AG10803 (cell line): Measurements from ENCODE around the gene C16orf74.
A peak's percentile ranks its signal among the peaks of the same experiment; 100 is the strongest.

Experiments
- DNase-seq: peaks from one replicate; pipeline ENCODE4 v3.0.0; 2010; ENCODE audit warnings: low read depth
- H3K4me3 ChIP-seq: 2 replicates; pipeline ENCODE4 v1.5.1; 2011; ENCODE audit warnings: mild to moderate bottlenecking, low read length, control low read depth
- TF ChIP-seq, protein P1 (sequence below): conservative IDR thresholded peaks from 2 replicates; pipeline ENCODE4 v1.5.1; 2011; ENCODE audit warnings: mild to moderate bottlenecking, low read length, control low read depth, inconsistent platforms

The C16orf74 gene

DNA sequence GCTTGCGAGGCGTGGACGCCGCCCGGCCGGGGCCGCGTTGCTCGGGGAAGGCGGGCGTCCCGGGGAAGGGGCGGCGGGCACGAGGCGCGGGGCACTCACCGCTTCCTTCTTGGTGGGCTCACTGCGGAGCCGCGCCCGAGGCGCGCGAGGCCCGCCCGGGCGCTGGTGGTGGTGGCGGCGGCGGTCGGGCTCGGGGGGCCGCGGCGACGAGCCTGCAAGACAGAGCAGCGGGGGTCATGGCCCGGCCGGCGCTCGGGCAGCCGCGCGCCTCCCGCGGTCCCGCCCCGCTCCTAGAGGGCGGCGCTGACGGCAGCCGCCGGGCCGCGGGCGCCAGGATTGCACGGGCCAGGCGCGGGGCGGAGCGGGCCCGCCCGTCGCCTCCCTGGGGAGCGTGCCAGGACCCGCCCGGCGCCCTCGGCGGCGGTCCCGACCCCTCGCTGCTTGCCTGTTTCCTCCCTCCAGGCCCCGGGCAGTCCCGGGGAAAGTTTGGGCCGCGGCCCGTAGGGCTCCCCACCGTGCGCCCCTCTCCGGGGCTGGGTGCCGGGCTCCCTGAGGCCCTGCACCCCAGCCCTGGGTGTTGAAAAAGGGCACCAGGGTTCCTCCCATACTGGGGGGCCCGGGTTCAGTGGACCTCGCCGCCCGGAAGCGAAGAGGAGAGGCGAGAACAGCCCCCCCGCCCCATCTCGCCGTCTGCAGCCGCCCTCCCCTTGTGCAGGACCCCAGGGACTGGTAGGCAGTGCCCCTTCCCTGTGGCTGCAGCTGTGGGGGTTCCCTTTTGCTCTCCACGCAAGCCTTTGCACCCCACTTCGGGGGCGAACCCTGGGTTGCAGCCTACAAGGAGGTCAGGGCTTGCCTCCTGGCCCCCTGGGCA lies at the start of gene C16orf74:
Gene C16orf74 (minus strand): TSS at position 270 of the 871 bp plus-strand sequence. CDS start 15,879 bp downstream, outside the sequence.
- peak; percentile 36 for DNase-seq
- H3K4me3 ChIP-seq: peak within 1 kb of the TSS; percentile 62
- TF ChIP-seq, protein P1, sequence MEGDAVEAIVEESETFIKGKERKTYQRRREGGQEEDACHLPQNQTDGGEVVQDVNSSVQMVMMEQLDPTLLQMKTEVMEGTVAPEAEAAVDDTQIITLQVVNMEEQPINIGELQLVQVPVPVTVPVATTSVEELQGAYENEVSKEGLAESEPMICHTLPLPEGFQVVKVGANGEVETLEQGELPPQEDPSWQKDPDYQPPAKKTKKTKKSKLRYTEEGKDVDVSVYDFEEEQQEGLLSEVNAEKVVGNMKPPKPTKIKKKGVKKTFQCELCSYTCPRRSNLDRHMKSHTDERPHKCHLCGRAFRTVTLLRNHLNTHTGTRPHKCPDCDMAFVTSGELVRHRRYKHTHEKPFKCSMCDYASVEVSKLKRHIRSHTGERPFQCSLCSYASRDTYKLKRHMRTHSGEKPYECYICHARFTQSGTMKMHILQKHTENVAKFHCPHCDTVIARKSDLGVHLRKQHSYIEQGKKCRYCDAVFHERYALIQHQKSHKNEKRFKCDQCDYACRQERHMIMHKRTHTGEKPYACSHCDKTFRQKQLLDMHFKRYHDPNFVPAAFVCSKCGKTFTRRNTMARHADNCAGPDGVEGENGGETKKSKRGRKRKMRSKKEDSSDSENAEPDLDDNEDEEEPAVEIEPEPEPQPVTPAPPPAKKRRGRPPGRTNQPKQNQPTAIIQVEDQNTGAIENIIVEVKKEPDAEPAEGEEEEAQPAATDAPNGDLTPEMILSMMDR: no peak

DNA sequence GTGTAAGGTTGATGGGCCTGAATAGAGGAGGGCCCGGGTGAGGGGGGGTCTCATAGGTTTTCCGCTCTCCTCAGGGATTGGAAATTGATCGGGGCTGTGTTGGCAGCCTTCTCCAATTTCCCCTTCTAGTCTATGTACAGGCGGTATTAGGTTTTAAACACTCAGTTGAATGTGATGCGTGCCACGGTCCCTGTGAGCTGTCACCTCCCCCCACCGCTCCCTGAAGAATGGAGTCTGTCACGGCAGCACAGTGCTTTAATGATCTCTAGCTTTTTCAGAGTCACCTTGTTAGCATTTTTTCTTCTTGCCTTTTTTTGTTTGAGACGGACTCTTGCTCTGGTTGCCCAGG lies 49.4 kb upstream of the C16orf74 start:
- TF ChIP-seq, protein P1: no peak
- H3K4me3 ChIP-seq: peak overlapping the region; percentile 94
- peak; percentile 27 for DNase-seq

DNA sequence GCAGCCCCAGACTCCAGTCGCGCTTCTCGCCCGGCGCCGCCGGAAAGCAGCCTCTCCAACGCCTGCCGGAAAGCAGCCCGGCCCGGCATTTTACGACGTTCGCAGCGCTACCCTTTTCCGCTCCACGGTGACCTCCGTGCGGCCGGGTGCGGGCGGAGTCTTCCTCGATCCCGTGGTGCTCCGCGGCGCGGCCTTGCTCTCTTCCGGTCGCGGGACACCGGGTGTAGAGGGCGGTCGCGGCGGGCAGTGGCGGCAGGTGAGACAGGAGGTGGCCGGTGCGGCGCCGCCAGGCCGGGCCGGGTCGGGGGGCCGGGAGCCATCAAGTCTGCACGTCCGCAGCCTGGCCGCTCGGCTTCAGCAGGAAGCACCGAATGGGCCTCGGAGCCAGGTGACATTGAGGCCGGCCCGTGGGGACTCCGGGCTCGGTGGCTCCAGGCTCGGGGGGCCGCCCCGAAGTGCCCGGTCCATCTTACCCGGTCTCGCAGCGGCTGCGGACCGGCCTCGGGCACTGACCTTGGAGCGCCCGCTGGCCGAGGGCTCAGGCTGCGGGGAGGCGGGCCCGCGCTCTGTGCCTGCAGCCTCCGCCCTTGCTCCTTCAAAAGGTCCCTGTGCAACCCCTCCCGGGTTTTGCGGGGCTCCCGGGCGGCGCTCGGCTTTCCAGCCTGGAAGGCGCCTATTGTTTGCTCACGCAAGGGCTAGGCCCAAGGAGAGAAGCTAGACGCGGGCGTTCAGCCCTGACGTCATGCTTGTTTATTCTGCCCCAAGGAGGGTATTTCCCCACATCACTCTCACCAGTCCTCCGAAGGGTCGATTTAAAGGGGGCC lies 48.8 kb upstream of the C16orf74 start, which contains the start of the genes COX4I1 and EMC8:
Gene COX4I1 (plus strand): TSS at position 199 of the 824 bp plus-strand sequence. CDS start 1,511 bp downstream, outside the sequence.
Gene EMC8 (minus strand): TSS at position 48 of the 824 bp plus-strand sequence. CDS start 249 bp downstream, outside the sequence.
- TF ChIP-seq, protein P1: no peak
- peak within 1 kb of the TSS; percentile 94 for H3K4me3 ChIP-seq
- DNase-seq: peak; percentile 93

- TF ChIP-seq, protein P1: no peak
- DNase-seq: peak; percentile 28
- peak overlapping the region; percentile 94 for H3K4me3 ChIP-seq
These were observed 48.1 kb upstream of the C16orf74 start for GRCh38 chr16:85798901-85799496.

GRCh38 chr16:85798283-85798776 lies 47.4 kb upstream of the C16orf74 start:
- TF ChIP-seq, protein P1: no peak
- DNase-seq: no peak
- peak overlapping the region; percentile 94 for H3K4me3 ChIP-seq

DNA sequence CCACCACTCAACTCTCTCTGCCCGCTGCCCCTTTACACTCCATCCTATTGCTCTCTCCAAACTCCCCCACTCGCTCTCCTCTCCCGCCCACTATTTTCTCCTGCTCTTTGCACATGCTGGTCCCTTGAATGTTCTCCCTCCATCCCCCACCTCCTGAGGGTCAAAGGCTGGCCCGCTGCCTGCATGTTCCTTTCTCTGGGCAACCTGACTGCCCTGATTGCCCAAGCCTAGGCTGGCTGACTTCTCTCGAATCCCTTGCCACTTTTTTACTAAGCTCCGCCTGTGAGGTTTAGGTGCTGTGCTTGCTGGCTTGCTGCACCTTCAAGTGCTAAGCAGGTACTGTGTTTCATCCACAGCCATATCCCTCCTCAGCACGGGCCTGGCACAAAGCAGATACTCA lies 45.7 kb upstream of the C16orf74 start:
- no peak overlapping the region for H3K4me3 ChIP-seq
- no peak for DNase-seq
- TF ChIP-seq, protein P1: no peak
